ENCODE measurements around the gene OSGEP.

Gene OSGEP

DNA sequence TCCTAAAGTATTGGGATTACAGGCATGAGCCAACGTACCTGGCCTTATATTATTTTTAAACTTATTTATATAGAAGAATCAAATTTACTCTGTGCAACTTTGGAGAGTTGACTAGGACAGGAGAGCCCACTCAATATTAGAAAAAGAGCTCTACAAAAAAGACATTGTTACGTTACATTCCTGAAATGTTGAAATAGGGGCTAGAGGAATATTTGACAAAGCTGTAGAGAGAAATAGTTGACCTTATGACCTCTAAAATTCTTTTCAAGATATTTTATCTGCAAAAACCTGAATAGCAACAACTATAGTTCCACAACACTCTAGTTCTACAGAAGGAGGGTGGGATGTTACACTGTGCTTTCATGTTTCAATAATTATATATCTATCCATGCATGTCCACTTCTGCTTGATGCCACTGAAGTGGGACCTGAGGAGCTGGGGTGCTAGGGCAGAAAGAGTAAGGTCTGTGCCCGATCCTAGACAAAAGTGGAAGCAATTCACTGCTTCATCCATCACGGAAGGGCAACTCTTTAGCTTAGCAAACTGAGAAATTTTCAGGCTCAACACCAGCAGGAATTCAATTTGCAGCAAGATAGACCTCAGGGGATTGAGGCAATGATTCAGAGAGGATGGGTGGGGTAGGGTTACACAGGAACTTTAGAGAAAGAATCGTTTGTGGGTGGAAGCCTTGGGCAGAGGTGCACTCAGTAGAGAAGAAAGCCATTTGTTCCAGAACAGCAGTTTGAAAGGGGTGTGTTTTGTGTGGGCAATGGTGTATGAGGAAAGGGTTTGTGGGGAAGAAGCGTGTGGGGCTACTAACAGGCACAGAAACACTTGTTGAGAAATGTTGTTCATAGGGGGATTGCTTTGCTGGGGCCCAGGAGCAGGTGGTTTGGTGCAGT lies 34.7 kb upstream of the OSGEP start:
- Histone ChIP-seq H3K27me3 (peaks cover 0 to 8% of the 10 kb centered on the region in 2 donors), H3K4me1 (no peaks in the 10 kb centered on the region), H3K4me3 (no peak overlapping the region), H3K36me3 (no peaks in the 10 kb centered on the region), H3K27ac (no peak overlapping the region), H3K9me3 (no peaks in the 10 kb centered on the region)
- TF ChIP-seq, protein P1, sequence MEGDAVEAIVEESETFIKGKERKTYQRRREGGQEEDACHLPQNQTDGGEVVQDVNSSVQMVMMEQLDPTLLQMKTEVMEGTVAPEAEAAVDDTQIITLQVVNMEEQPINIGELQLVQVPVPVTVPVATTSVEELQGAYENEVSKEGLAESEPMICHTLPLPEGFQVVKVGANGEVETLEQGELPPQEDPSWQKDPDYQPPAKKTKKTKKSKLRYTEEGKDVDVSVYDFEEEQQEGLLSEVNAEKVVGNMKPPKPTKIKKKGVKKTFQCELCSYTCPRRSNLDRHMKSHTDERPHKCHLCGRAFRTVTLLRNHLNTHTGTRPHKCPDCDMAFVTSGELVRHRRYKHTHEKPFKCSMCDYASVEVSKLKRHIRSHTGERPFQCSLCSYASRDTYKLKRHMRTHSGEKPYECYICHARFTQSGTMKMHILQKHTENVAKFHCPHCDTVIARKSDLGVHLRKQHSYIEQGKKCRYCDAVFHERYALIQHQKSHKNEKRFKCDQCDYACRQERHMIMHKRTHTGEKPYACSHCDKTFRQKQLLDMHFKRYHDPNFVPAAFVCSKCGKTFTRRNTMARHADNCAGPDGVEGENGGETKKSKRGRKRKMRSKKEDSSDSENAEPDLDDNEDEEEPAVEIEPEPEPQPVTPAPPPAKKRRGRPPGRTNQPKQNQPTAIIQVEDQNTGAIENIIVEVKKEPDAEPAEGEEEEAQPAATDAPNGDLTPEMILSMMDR (IDR thresholded peaks at IDR 0.05) = no peak
- no peak for DNase-seq
- intact Hi-C loops (cut with DNase I; ENCODE audit: low total_unique reads) = no loop called here

DNA sequence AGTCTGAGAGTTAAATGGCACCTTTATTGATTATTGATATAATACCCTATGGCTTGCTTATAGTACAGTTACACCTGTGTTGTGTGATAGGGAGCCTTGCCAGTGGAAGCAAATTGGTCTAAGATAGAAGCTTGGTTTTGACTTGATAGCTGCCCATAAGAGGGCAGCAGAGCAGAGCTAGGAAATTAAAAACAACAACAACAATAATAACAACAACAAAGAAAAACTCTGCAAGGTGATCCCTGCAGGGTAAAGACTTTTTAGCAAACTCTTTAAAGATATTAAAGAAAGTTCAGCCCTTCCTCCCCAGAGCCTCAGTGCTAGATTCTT lies 32.7 kb upstream of the OSGEP start:
- Histone ChIP-seq H3K4me1 (no peaks in the 10 kb centered on the region), H3K4me3 (no peak overlapping the region), H3K9me3 (no peaks in the 10 kb centered on the region), H3K27me3 (peaks cover 0 to 8% of the 10 kb centered on the region in 2 donors), H3K27ac (no peak overlapping the region), H3K36me3 (no peaks in the 10 kb centered on the region)
- no peak for DNase-seq
- intact Hi-C loops (cut with DNase I; ENCODE audit: low total_unique reads) = no loop called here
- TF ChIP-seq, protein P1 (IDR thresholded peaks at IDR 0.05) = no peak

DNA sequence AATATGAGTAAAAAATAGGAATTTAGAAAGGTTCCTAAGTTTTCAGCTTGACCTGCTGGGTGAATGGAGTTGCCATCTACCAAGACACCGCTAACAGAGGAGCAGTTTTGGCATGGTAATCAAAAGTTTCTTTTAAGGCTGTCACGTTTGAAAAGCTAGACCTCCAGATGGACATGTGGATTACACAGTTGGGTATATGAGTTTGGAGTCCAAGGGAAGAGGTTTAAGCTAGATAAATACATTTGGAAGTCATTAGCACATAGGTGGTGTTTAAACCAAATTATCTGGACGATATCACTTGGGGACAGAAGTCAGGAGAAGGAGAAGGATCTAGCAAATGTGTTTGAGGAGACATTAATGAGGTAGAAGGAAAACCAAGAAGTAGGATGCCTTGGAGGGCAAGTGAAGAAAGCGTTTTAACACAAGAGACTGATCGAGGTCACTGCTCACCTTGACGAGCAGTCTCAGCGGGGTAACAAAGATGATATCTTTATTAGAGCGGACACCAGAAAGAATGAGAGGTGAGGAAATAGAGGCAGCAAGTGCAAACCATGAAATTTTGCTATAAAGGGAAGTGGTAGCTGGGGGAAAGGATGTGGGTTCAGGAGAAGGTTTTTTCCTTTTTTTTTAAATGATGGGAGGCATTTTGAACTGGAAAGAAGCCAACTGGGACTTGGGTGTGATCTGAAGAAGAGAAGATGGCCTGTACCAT lies 32.2 kb upstream of the OSGEP start:
- TF ChIP-seq, protein P1 (IDR thresholded peaks at IDR 0.05) = no peak
- intact Hi-C loops (cut with DNase I; ENCODE audit: low total_unique reads) = no loop called here
- H3K4me3 ChIP-seq = no peak overlapping the region
- no peak overlapping the region for H3K27ac ChIP-seq
- peaks cover 0 to 8% of the 10 kb centered on the region in 2 donors for H3K27me3 ChIP-seq
- no peaks in the 10 kb centered on the region for H3K4me1 ChIP-seq
- no peak for DNase-seq
- no peaks in the 10 kb centered on the region for H3K9me3 ChIP-seq
- no peaks in the 10 kb centered on the region for H3K36me3 ChIP-seq

DNA sequence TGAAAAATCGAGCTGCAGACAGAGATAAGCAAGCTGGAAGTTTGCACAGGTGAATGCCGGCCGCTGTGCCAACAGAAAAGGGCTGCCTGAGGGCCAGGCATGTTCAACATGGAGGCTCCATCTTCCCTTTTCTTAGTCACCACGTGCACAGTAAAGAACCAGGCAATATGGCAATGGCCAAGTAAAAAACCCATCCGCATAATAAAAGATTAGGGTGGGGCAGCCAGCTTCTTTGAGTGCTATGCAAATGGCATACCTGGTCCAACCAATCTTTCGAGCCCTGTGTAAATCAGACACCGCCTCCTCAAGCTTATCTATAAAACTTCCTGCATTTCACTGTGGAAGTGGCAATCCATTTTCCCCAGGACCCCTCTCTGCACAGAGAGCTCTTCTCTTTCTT lies 31.3 kb upstream of the OSGEP start:
- no peak for DNase-seq
- intact Hi-C loops (cut with DNase I; ENCODE audit: low total_unique reads) = no loop called here
- no peaks in the 10 kb centered on the region for H3K4me1 ChIP-seq

DNA sequence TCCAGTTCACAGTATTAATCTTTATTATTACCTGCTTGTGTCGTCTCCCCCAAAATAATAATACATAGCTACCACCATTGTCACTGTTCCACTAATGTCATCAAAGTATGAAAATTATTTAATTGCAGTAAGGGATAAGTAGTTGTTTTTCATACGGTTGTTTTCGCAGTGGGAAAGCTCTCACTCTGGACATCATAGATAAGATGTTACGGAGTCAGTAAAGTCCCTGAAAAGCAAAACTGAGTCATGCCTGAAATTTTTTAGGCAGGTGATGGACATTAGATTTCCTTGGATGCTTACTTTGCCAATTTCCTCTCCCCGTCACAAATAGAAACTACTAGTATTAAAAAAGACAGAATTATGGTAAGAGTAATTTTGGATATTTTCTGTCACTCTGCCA lies 27.8 kb upstream of the OSGEP start:
- no peak for DNase-seq
- Histone ChIP-seq H3K27ac (no peak overlapping the region), H3K9me3 (no peaks in the 10 kb centered on the region), H3K36me3 (no peaks in the 10 kb centered on the region), H3K4me1 (no peaks in the 10 kb centered on the region), H3K27me3 (peaks cover 0 to 3% of the 10 kb centered on the region in 2 donors), H3K4me3 (no peak overlapping the region)
- TF ChIP-seq, protein P1 (IDR thresholded peaks at IDR 0.05) = no peak
- intact Hi-C loops (cut with DNase I; ENCODE audit: low total_unique reads) = no loop called here

More for the DNA sequence above, 31.3 kb upstream of the OSGEP start:
- Histone ChIP-seq H3K9me3 (no peaks in the 10 kb centered on the region), H3K27ac (no peak overlapping the region), H3K4me3 (no peak overlapping the region), H3K36me3 (no peaks in the 10 kb centered on the region), H3K27me3 (peaks cover 0 to 6% of the 10 kb centered on the region in 2 donors)
- TF ChIP-seq, protein P1 (IDR thresholded peaks at IDR 0.05) = no peak

Measured in tibial artery (tissue), 4 donors.